RWPE1 (cell line): ENCODE data around the gene NEU1.

Experiments used
- CTCF ChIA-PET: fragments of 350-600 bp; sonication (Branson Sonifier 250); formaldehyde crosslinking; extraction: SDS; loops from one replicate; lab custom pipeline; 2021; lab: Yijun Ruan, JAX
- POLR2A ChIA-PET: fragments of 400-600 bp; formaldehyde crosslinking; extraction: SDS; loops from one replicate; lab custom pipeline; 2020; ENCODE audit warnings: antibody characterized with exemption; ENCODE audit not compliant: low non-redundant PET; lab: Yijun Ruan, JAX
- DNase-seq: peaks from one replicate; pipeline ENCODE4 v3.0.0; 2012; ENCODE audit warnings: low spot score
- H3K27ac ChIP-seq: fragments of 450-650 bp; 2 replicates; pipeline ENCODE4 v1.5.1; 2017
- CTCF ChIP-seq: fragments of 450-650 bp; conservative IDR thresholded peaks from 2 replicates; pipeline ENCODE4 v1.5.1; 2017; ENCODE audit warnings: low read depth, mild to moderate bottlenecking

Gene NEU1

GRCh38 chr6:31886541-31886991, 23.9 kb upstream of the NEU1 start:
- ChIA-PET POLR2A (no interaction called here), CTCF (no interaction called here)
- H3K27ac ChIP-seq = peak overlapping the region; percentile 17
- TF ChIP-seq CTCF = no peak
- no peak for DNase-seq

GRCh38 chr6:31884528-31885035, 22.0 kb upstream of the NEU1 start:
- DNase-seq = no peak
- CTCF ChIA-PET = no interaction called here
- POLR2A ChIA-PET = no interaction called here
- TF ChIP-seq CTCF = no peak
- H3K27ac ChIP-seq = no peak overlapping the region

- POLR2A ChIA-PET = no interaction called here
- CTCF ChIA-PET = no interaction called here
- TF ChIP-seq CTCF = no peak
- no peak for DNase-seq
- H3K27ac ChIP-seq = no peak overlapping the region
Observed at GRCh38 chr6:31883676-31884075, 21.1 kb upstream of the NEU1 start.

GRCh38 chr6:31882344-31882743, 19.7 kb upstream of the NEU1 start:
- DNase-seq = no peak
- TF ChIP-seq CTCF = no peak
- POLR2A ChIA-PET = no interaction called here
- CTCF ChIA-PET = interaction anchor here (0.7 kb wide), 1 partner anchor 191 kb away, joined by 5 read pairs; no protein-coding TSS in a partner anchor
- peak overlapping the region; percentile 44 for H3K27ac ChIP-seq

- 0 out of 2 replicates have a peak overlapping the region, but pooled peaks have one; percentile 2 for H3K27ac ChIP-seq
- TF ChIP-seq CTCF = no peak
- POLR2A ChIA-PET = no interaction called here
- CTCF ChIA-PET = no interaction called here
- DNase-seq = no peak
Observed at GRCh38 chr6:31881136-31881859, 18.7 kb upstream of the NEU1 start.

GRCh38 chr6:31880616-31881015, 18.0 kb upstream of the NEU1 start:
- no peak overlapping the region for H3K27ac ChIP-seq
- POLR2A ChIA-PET = no interaction called here
- no peak for TF ChIP-seq CTCF
- CTCF ChIA-PET = no interaction called here
- no peak for DNase-seq
